Transverse colon (tissue), 4 donors: ENCODE data around the gene CLDN9.

Experiments
- POLR2A ChIP-seq: fragments of 450-650 bp; IDR thresholded peaks from one replicate; pipeline ENCODE4 v1.6.1; 2016; ENCODE audit warnings: antibody characterized with exemption, mild to moderate bottlenecking, moderate library complexity
- POLR2AphosphoS5 ChIP-seq, 3 donors: sonication (generic); formaldehyde crosslinking; IDR thresholded peaks; one replicate each; pipeline ENCODE4 v1.6.1; 2016; ENCODE audit warnings: antibody characterized with exemption in 3 of 3
- TF ChIP-seq, protein P1 (sequence below), 5 experiments: fragments of 200-600 bp in 3 of 5; fragments of 450-650 bp in 2 of 5; sonication (generic) in 3 of 5; IDR thresholded peaks; 1 replicate in 2 of 5; 2 replicates in 3 of 5; pipeline ENCODE4 v1.5.1; 2016 to 2017; ENCODE audit warnings: antibody characterized with exemption in 5 of 5, inconsistent platforms in 3 of 5, mild to moderate bottlenecking in 2 of 5, moderate library complexity in 1 of 5

DNA sequence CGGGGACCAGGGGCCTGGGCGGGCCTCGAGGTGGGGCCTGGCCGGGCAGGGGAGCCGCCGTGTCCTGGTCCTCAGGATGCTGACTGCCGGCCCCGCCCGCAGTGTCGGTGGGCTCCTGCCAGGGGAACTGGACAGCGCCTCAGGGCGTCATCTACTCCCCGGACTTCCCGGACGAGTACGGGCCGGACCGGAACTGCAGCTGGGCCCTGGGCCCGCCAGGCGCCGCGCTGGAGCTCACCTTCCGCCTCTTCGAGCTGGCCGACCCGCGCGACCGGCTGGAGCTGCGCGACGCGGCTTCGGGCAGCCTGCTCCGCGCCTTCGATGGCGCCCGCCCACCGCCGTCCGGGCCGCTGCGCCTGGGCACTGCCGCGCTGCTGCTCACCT lies 45.9 kb upstream of the CLDN9 start:
- TF ChIP-seq POLR2A (no peak), POLR2AphosphoS5 (IDR thresholded peaks at IDR 0.05) (no peak)
- TF ChIP-seq, protein P1, sequence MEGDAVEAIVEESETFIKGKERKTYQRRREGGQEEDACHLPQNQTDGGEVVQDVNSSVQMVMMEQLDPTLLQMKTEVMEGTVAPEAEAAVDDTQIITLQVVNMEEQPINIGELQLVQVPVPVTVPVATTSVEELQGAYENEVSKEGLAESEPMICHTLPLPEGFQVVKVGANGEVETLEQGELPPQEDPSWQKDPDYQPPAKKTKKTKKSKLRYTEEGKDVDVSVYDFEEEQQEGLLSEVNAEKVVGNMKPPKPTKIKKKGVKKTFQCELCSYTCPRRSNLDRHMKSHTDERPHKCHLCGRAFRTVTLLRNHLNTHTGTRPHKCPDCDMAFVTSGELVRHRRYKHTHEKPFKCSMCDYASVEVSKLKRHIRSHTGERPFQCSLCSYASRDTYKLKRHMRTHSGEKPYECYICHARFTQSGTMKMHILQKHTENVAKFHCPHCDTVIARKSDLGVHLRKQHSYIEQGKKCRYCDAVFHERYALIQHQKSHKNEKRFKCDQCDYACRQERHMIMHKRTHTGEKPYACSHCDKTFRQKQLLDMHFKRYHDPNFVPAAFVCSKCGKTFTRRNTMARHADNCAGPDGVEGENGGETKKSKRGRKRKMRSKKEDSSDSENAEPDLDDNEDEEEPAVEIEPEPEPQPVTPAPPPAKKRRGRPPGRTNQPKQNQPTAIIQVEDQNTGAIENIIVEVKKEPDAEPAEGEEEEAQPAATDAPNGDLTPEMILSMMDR (IDR thresholded peaks at IDR 0.05): no peak
